HG02610 (cell line): Measurements from ENCODE around the gene TMEM74B.

Source experiments
- ATAC-seq: cut with Tn5 transposase; IDR thresholded peaks from one replicate; pipeline ENCODE4 v1.9.1; 2021; ENCODE audit warnings: mild to moderate bottlenecking, moderate library complexity; ENCODE audit not compliant: unreplicated experiment

Gene TMEM74B

DNA sequence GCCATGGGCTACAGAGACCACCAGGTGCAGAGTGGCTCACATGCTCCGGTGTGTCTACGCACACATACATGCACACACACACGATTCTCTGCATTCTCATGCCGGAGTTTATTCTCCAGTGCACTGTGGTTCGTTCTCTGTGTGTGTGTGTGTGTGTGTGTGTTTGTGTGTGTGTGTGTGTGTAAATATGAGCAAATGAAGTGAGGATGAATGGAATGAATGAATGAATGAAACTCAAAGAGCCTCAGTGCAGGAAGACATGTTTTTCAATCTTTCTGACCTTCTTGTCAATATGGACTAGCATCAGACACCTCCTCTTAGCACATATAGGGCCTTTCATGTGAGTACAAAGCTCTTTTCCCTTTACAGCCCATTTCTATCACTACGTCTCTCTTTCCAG, 1.6 kb downstream of the TMEM74B start:
- no peak for ATAC-seq

DNA sequence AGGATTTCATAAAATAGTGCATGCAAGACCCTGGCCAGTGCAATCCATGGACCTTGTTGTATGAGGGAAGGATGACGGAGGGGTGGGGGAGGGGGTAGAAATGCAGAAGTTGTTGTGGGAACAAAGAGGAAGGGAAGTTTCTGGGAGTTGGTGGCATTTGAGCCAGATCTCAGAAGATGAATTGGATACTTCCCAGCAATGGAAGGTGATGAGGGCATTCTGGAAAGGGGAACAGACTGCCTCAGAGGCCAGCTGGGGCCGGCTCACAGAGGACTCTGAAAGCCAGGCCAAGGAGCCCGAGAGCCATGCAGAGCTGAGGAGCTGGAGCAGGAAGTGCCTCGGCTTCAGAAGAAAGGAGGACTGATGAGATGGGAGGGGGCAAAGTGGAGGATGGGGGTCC, 2.7 kb downstream of the TMEM74B start:
- ATAC-seq: no peak

DNA sequence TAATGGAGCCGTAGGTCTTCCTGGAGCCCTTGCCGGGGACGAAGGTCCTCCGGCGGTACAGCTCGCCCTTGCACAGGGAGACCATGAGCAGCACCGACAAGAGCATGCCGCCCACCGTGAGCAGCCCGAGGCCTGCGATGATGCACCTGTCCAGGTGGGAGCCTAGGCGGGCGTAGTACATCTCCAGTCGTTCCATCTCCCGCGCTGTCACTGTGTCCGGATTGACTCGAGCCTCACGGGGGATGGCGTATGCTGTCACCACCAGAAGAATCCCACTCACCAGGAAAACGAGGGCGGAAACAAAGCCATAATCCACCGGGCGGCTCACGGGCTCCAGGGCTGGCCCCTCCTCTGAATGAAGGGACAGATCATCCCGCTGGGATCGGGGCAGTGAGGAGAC, 3.8 kb downstream of the TMEM74B start:
- no peak for ATAC-seq

DNA sequence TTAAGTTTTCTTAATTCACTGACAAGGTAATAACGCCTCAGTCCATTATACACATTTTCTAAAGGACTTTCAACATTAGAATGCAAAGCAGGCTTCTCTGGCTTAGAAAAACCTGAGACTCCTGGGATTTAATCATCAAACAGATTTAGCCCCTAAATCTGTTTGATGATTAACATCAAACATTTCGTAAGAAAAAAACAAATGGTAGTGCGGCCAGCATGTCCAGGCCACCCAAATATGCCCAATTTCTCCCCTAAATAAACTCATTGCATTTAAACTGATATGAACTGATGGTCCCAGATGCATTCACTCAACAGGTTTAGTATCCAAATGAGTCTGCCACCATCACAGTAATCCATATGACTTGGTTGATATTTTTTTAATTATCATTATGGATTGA, 6.2 kb downstream of the TMEM74B start:
- ATAC-seq: no peak

DNA sequence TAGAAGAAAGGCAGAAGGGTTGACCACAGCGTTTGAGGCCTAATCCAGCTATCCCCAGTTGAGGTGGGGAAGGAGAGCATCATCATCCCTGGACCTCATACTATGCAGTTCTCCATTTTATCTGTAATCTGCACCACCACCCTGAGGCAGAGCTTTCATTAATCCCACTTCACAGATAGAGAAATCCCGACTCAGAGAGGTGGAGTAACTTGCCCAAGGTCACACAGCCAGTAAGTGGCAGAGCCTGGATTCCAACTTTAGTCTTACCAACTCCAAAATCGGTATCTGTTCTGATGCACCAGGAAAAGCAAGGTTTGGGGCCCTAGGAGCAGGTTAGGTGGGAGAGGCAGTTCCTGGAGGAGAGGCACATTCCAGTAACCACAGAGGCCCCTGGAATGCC, 6.7 kb downstream of the TMEM74B start:
- ATAC-seq: no peak

DNA sequence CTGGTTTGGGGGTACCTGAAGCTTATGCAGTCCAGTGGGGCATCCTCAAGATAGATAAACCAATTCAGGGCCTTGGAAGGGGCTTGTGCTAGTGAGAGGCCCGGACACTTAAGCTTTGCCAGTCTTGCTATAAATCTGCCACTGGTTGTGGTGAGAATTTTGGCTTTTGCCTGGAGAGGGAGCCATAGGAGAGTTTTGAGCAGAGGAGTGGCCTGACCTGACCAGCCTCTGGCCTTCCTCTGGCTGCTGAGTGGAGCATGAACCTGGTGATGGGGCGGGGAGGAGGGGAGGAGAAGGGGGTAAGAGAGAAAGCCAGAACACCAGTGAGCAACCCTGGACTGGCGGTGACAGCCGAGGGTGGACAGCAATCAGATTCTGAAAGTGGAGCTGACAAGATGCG, 7.1 kb downstream of the TMEM74B start:
- no peak for ATAC-seq

DNA sequence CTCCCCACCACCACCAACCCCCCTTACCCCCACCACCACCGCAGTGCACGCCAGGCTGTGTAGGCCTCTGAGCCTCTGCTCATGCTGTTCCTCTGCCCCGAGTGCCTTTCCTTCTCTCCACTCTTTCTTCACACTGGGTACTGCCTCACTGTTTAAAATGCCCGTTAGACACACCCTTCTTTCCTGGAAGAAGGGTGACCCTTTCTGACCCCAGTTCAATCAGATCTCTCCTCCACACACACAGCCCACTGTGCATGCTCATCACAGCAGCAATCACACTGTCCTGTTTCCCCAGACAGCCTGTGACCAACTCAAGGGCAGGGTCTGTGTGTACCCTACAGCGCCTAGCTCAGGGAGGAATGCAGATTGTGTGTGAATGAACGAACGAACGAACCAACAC, 10.0 kb downstream of the TMEM74B start:
- ATAC-seq: no peak

DNA sequence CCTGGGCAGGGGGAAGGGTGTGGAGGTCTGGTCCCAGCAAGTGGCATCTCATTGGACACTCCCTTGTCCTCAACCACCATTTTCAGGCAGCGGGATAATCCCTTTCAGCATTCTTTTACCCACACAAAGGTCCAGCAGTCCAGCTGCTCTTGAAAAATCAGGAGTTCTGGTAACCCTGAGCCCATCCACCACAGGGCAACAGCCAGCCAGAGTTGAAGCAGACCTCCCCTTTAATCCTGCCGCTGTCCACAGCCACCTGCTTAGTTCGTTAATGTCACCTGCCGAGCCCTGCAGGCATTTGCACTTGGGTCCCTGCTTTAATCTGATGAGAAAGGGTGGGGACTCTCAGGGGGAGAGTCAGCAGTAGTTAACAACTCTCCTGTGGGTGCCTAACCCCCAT, 11.1 kb downstream of the TMEM74B start:
- no peak for ATAC-seq

DNA sequence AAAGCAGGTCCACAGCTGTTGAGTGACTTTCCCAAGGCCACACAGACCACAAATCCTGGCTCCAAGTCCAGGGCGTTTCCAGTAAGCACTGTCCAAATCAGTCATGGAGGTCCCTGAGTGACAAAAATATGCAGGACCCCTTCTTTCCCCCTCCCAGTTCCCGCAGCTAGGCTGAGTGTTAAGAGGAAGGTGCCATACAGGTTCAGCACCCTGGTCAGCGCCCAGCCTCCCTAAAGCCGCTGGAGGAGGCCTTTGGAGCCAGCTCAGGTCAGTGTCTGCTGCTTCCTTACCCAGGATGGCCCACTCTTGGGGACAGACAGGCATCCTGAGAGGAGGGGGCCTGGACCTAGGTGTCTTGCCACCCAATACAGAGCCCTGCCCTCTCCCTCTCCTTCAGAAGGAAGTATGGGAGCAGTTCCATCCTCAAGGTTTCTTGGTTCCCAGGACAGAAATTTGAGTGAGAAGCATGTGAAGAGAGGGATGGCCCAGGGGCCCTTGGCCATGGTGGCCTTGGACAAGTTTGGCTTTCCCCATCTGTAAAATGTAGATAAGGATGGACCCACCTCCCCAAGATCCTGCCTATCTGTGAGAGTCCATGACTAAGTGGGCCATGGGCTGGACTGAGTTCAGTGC, 13.2 kb downstream of the TMEM74B start:
- no peak for ATAC-seq

DNA sequence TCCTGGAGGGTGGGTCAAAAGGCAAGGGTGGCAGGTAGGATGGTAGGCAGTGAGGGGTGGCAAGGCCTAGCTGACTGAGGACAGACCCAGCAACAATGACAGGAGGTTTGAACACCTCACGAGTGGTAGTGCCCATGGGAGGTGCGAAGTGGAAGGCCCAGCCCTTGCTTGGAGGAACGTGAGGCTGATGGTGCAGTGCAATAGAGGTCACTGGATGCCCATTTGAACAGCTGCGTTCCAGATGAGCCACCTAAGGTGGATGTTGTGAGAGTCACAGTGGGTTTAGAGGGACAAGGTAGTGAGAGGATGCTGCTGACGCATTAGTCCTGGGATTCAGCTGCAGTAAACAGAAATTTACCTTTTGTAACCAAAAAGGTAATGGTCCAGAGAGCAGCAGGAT, 15.6 kb downstream of the TMEM74B start:
- ATAC-seq: no peak

DNA sequence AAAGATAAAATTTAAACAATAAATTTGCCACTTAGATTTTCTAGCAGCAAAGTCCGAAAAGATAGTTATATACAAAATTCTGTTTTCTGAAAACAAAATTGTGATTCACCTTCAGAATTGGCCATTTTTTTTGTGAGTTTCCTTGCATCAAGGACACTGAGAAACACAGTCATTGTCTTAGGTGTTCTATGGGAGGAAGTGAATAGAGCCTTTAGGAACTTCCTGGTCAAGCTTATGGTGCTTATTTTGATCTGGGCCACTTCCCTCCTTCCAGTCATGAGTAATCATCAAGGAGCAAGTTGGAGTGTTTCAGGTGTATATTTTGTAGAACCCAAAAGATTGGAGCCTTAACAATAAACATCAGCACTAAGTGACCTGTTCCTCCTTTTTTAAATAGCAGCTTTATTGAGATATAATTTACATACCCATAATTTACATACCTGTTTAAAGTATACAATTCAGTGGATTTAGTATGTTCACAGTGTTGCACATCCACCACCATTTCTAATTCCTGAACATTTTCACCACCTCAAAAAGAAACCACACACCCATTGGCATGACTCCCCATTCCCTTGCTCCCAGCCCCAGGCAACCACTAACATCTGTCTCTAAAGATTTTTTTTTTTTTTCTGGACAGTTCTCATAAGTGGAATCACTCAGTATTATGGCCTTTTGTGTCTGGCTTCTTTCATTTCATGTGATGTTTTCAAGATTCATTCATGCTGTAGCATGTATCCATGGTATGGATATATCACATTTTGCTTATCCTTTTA, 17.6 kb downstream of the TMEM74B start:
- ATAC-seq: no peak

DNA sequence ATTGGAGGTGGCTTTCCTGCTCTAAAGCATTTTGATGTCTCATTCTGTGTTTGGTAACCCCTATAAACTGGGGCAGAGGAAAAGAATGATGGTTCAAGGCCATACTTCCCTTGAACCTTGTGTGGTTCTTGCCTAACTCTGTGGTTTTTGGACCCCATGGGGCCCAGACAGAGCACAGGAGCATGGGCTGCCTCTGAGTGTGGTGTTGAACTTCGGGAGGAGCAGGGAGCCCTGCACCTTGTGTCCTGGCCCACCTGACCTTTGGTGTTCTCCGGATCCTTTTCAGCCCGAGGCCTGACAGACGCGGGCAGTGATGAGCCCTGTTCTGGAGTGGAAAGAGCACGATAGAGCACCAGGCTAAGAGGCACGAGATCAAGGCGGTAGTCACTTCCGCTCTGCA, 18.8 kb downstream of the TMEM74B start:
- no peak for ATAC-seq

DNA sequence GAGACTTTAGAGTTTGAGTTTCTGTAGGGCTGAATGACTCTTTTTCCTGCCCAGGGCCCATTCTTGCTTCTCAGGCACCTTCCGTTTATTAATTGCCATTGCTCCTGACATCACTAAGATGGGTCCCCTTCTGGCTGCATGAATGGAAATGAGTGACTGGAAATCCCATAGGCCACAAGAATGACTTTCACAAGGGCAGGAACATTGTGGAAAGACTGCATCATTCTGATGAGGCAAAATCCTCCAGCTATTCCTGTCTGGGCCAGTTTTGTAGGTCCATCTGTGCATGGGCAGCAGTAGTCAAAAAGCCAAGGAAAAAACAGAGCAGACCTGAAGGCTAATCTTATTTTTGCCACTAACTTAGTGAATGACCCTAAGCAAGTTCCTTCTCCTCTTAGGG, 19.3 kb downstream of the TMEM74B start:
- no peak for ATAC-seq

DNA sequence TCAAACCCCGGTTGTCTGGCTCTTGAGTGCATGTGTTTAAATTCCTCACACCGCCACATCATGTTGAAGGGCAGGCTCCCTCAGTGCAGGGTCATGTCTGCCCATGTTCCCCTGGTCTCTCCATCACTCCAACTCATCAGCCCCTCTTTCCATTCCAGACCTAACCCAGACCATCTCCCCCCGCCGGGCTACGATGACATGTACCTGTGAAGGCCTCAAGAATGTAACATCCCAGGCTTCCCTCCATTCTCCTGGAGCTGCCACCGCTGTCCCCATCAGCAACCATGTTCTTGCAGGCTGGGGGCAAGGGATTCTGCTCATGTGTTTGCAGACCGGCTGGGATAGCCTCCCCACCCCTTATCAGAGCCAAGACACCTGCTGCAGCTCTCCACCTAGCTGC, 19.9 kb downstream of the TMEM74B start:
- ATAC-seq: no peak

DNA sequence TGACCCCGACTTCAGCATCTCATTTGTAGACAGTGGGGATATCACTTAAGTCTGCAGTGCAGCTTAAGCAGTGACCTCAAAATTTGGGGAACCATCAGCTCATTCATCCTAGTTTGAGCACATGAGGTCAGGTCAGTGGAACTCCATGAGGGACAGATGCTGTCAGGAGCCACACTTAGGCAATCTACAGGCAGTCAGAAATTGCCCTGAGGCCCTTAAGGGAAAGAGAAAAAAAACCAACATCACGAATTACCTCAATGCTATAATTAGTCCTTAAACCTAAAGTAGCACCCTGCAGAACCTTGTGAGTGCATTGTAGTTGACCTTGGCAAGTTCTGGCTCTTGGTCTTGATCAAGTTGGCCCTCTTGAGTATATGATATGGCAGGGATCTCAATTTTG, 21.1 kb downstream of the TMEM74B start:
- no peak for ATAC-seq

DNA sequence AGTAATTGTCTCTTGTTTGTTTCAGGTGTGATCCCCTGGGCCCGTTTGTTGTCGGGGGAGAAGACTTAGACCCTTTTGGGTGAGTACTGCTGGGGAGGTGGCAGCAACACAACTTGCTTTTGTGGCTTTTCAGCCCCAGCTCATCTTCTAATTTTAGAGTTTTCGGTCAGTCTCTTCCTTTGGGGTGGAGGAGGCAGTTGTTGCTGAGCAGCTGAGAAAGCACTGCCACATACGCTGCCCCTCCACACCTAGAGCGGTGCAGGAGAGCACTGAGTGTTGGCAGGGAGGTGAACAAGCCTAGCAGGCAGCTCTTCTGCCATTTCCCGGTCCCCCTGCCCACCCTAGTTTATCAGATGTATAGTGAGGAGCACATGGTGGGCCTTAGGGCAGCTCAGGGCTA, 21.7 kb downstream of the TMEM74B start:
- no peak for ATAC-seq

DNA sequence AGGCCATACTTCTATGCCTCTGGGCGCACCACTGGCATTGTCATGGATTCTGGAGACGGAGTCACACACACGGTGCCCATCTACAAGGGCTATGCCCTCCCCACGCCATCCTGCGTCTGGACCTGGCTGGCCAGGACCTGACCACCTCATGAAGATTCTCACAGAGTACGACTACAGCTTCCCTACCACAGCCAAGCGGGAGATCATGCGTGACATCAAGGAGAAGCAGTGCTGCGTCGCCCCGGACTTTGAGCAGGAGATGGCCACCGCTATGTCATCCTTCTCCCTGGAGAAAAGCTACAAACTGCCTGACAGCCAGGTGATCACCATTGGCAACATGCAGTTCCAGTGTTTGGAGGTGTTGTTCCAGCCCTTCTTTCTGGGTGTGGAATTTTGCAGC, 23.8 kb downstream of the TMEM74B start:
- no peak for ATAC-seq

DNA sequence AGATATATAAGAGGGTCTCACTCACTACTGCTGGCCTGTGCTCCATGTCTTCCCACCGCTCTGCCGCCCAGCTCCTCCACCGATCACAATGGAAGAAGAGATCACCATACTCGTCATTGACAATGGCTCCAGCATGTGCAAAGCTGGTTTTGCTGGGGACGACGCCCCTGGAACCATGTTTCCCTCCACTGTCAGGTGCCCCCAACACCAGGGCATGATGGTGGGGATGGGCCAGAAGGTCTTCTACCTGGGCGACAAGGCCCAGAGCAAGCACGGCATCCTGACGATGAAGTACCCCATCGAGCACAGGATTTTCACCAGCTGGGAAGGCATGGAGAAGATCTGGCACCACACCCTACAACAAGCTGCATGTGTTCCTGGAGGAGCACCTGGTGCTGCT, 24.3 kb downstream of the TMEM74B start:
- ATAC-seq: no peak

DNA sequence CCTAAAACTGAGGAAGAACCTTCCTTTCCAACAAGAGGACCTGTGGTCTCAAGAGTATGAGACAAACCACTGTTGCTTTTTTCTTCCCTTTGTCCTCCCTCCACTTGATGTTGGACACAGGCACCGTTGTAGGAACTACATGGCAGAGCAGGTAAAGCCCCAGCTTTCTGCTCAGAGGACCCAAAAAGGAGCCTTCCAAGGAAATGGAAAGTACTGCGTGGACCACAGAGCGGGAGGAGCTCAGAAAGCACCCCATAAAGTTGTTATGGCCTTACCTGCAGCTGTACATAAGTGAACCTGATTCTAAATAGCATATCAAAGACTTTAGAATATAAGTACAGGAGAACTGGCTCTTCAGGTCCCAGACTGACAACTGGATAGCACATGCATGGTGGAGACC, 29.4 kb downstream of the TMEM74B start:
- ATAC-seq: no peak

DNA sequence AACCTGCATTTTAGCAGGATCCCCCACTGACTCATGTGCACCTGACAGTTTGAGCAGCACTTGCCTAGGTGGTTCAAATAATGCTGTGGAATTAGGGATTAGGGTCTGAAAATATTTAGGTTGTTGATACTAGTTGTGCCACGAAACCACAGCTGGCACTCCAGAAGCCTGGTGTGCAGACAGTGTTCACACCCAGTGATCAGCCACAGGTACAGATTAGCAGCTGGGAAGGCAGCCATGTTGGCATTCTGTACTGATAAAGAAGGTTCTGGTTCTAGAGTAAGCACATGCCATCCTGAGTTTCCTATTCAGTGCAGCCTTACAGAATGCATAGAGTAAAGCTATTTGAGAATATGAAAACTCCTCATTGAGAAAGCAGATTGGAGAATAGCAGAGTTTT, 30.1 kb downstream of the TMEM74B start:
- ATAC-seq: no peak

DNA sequence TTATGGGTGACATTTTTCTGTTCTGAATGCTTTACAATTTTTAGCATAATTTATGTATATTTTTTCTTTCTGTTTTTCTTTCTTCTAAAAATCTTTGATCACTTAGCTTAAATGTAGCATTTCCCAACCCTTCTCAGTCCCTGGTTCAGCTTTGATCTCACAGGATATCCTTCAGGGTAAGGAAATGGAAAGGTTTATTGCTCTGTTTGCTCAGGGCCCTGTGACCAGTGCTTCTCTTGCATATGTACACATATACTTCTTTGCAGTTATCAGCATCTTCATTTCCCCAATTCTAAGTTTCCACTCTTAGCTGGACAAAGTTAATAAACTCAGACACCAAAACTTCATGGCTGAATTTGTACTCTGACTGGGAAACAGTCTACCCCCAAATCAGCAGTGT, 30.6 kb downstream of the TMEM74B start:
- no peak for ATAC-seq

DNA sequence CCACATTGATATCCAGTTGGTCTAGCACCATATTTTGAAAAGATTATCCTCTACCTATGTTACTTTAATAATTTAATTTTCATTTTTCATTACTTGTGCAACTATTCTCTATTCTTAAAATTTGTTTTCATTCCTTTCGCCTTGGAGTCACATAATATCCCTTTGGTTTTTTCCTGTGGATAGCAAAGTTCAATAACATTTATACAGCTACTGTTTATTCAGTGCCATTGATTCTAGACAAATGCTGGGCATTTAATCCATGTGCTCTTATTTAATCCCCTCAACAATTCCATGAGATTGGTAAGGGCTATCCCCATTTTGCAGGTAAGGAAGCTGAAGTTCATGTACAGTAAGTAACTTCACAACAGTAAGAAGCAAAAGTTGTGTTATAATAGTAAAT, 33.8 kb downstream of the TMEM74B start:
- no peak for ATAC-seq

DNA sequence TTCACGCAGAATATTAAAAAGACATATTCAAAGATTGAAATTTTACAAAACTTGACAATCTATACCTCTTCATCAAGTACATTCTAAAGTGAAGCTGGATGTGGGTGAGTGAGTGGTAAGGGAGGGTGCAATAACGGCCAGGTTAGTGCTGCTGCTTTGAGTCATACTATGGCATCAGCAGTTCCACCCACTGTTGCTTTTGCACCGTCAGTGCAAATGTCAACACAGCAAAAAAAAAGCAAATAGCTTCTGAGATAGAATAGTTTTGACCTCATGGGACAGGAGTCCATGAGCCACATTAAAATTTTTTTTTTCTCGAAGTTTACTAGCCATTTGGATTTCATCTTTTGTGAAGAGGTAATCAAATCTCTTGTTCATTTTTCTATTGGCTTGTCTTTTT, 34.6 kb downstream of the TMEM74B start:
- no peak for ATAC-seq
